COLO829 (cell line): ENCODE data around the gene HNRNPDL.
"Not testable (repeated sequence)": the region's sequence is repeated elsewhere in the genome, so short reads cannot be mapped to it uniquely, and the experiment has no call there.

Experiments used
- DNase-seq: peaks from one replicate; pipeline ENCODE4 v3.0.0; 2012; ENCODE audit warnings: low spot score

HNRNPDL gene

DNA sequence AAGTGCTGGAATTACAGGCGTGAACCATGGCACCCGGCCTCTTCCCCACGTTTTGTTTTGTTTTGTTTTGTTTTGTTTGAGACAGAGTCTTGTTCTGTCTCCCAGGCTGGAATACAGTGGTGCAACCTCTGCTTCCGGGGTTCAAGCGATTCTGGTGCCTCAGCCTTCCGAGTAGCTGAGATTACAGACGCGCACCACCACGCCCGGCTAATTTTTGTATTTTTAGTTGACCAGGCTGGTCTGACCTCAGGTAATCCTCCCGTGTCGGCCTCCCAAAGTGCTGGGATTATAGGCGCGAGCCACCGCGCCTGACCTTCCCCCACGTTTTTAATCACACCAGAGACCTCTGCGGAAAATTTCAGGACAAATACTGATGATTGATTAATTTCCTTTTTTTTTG, 2.3 kb upstream of the HNRNPDL start:
- DNase-seq: no peak

DNA sequence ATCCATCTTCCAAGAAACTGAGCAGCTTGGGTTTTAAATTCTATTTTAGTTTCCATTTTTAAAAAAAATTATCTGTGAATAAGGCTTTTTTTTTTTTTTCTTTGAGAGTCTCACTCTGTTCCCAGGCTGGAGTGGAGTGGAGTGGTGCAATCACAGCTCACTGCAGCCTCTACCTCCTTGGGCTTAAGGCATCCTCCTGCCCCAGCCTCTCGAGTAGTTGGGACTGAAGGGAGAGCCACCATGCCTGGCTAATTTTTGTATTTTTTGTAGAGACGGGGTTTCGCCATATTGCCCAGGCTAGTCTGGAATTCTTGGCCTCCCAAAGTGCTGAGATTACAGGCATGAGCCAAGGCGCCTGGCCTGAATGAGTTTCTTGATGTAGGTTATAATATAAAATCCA, 1.6 kb upstream of the HNRNPDL start:
- DNase-seq: no peak

DNA sequence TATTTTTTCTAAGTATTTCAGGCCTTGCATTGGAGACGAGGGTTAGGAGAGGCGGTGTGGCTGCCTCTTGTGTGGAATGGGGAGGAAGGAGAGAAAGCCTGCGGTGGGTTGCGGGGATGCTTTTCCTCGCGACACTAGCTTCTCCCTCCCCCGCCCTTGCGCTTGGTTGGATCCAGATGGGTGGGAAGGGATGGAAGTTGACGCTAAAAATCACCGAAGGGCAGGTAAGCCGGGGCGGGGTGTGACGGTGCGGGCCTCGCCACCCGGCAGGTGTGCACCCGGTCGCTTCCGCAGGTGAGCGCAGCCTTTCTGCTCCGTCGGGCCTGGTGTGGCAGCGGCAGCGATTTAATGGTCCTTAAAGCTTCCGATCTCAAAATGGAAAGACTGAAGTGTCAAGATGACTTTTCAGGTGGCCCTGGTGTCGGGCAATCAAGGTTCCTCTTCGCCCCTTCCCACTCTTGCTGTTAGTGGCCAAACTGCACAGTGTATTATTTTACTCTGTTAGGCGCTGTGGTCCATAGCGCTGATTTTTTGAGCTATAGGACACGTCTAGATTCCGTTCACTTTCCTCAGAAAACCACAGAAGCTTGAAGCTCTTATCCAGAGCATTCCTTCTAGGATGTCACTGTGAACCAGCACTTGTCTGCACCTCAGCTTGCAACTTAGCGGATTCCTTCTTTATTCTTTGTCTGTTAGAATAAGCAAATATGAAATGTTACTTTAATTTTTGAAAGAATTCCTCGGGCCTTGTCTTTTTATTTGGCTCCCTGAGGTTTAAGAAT, 893 bp upstream of the HNRNPDL start:
- DNase-seq: no peak

DNA sequence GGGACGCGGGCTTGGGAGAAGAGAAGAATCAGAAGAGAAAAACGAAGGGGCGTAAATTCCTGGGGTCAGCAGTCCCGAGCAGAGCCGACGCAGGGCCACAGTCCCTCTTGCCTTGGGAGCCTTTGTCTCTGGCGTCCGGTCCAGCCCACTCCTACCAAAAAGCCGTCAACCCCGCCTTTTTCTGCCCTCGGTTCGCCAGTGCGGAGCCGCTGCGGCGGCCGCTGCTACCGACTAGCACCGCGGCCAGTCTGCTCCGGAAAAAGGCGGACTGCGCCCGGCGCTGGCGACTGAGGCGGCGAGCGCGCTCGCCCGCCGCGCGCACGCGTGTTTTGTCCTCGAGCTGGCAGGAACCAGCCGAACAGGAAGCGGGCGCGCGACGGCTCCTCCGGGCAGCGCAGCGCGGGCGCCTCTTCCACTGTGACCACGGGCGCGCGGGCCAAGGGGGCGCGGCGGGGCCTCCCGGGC, 502 bp downstream of the HNRNPDL start:
- DNase-seq: peak; percentile 39

DNA sequence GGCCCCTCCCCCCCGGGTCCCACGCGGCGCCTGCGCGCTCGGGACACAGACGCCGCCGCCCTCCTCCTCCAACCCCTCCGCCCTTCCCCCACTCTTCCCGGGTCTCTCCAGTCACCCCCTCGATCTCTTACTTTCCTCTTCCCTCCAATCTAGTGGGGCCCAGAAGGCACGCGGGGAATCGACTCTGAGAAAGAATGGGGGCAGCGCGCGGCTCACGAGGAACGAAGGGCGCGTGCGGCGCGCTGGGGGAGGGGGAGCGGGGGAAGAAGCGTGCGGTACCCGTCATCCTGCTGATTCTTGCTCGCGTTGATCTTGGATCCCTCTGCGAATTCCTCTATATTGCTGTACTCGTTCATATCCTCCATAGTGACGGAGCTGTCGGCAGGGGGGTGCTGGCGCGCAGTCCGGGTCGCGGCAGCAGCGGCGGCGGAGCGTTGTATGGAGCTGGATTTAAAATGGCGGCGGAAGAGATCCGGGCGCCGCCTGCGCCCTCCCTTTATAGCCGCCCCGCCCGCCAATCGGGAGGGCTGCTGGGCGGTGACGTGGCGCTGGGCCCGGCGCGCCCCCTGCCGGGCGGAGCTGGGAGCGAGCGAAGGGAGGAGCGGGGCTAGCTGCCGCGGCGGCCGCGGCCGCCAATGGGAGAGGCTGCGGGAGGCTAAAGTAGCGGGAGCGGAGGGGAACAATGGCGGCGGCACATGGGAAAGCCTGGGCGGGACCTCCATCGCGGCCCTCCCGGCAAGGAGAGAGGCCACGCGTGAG, 1.1 kb downstream of the HNRNPDL start:
- peak; percentile 95 for DNase-seq

DNA sequence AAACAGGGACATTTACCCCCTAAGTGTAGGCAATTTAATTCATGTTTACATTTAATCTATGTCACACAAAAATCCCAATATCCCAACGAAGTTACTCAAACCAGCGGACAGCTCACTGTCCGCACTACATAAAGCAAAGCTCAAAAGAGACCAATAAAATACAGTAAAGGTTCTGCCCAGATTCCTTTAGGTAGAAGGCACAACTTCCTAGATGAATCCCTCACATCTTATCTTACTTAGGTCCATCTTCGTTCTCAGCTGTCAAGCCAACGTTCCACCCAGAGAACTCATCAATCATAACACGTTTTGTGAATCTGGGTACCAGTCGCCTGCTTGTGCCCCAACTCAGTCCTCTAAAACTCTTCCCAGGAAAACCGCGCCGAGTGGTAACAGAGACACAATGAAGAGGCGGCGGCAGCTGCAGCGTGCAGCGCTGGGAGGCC, 1.7 kb downstream of the HNRNPDL start:
- no peak for DNase-seq

DNA sequence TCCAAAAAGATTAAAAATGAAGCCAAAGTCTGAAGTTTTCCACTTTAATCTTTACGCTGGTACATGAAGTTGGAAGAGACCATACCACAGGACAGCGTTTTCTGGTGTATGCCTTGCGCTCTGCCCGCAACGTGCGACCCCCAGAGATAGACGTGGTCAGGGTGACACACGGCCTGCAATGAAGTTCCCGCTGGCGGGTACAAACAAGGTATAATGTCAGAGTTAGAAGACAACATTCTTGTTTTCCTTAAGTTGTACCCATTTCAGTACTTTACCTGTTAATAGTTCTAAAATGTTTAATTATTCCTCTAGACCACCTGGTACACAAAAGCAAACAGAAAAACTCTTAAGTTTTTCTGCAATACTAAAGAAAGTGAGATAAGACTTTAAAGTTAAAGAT, 4.8 kb downstream of the HNRNPDL start:
- DNase-seq: no peak

DNA sequence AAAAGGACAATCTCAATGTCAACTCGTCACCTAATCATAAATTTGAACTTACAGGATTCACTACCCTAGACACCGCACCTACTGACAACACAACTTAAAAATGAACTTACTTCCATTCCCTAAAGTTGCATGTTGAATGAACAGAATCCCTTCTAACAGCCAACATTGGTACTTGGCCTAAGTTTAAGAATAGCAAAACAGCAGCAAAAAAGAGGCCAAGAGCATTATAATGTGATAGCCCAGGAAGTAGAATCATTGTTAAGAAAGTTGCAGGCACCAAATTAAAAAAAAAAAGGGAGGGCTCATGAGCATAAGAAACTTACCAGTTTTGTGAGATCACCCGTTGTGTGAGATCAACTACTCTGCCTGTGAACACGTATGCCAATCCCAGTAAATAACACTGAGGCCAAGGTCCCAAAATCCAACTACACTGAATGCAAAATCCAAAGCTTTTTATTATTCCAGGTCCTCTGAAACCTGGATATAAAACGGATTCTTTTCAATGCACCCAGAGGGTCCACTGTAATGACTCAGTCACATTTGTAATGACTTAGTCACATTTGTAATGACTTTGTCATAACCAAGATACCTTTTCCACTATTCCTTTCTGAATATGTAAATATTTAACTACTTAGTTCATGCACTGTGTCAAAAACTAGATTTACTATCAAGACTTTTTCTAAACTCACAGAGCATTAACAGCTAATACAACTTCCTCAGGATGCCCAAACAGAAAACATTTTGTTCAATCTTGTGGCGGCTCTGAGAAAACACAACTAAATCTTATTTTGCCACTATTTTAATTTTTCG, 6.8 kb downstream of the HNRNPDL start:
- no peak for DNase-seq

DNA sequence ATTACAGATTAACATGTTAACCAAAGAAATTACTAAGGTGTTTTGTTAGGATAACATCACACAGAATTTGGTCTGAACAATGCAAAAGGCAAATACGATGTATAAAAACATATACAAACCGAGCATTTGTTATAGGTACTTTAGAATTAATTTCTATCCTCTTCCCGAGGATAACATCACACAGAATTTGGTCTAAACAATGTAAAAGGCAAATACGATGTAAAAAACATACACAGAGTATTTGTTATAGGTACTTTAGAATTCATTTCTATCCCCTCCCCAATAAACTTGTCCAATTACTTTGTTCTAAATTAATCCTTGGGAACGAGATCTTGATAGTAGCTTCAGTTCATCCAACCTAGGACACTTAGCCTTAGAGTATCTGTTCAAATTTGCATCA, 7.6 kb downstream of the HNRNPDL start:
- DNase-seq: no peak

DNA sequence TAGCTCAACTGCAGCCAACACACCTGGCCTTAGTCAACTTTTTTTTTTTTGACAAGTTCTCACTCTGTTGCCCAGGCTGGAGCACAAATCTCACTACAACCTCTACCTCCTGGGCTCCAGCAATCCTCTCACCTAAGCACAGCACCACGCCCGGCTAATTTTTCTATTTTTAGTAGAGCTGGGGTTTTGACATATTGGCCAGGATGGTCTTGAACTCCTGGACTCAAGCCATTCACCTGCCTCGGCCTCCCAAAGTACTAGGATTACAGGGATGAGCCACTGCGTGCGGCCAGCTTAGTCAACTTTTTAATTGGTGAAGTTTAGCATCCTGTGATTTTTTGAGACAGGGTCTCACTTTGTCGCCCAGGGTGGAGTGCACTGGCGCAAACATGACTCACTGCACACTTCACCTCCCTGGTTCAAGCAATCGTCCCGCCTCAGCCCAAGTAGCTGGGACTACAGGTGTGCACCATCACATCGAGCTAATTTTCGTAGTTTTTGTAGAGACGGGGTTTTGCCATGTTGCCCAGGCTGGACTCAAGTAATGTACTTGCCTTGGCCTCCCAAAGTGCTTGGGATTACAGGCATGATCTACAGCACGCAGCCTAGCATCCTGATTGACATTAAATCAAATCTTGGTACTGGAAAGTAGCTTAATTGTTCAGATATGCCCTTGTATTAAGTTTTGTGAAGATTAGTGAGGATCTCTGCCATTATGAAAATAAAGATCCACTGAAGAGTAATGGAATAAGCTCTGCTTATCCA, 8.3 kb downstream of the HNRNPDL start:
- DNase-seq: no peak

DNA sequence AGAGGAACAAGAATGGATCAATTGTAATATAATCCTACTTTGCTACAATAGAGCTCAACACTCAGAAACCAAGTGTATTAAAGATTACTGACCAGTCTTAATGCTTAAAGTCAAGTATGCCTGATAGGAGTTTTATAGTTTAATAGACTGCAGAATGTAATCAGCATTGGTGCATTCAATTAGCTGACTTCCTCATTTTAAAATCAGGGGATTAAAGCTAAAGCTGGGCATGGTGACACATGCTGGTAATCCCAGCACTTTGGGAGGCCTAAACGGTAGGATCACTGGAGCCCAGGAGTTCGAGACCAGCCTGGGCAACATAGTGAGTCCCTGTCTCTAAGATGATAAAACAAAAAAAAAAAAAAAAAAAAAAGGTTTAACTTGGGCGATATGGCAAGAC, 10.8 kb downstream of the HNRNPDL start:
- no peak for DNase-seq

DNA sequence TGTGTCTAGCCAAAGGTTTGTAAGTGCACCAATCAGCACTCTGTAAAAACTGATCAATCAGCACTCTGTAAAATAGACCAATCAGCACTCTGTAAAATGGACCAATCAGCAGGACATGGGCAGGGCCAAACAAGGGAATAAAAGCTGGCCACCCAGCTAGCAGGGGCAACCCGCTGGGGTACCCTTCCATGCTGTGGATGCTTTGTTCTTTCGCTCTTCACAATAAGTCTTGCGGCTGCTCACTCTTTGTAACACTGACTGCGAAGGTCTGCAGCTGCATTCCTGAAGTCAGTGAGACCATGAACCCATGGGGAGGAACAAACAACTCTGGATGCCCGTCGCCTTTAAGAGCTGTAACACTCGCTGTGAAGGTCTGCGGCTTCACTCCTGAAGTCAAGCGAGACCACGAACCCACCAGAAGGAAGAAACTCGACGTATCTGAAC, 14.3 kb downstream of the HNRNPDL start:
- DNase-seq: no peak

DNA sequence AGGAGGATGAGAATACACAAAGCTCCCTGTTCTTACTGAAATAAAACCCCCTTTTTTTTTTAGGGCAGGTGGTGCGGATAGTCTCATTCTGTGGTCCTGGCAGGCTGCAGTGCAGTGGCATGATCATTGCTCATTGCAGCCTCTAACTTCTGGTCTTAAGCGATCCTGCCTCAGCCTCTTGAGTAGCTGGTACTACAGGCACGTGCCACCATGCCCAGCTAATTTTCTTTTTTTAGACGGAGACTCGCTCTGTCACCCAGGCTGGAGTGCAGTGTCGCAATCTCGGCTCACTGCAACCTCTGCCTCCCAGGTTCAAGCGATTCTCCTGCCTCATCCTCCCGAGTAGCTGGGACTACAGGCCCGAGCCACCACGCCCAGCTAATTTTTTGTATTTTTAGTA, 15.2 kb downstream of the HNRNPDL start:
- DNase-seq: not testable (repeated sequence)

DNA sequence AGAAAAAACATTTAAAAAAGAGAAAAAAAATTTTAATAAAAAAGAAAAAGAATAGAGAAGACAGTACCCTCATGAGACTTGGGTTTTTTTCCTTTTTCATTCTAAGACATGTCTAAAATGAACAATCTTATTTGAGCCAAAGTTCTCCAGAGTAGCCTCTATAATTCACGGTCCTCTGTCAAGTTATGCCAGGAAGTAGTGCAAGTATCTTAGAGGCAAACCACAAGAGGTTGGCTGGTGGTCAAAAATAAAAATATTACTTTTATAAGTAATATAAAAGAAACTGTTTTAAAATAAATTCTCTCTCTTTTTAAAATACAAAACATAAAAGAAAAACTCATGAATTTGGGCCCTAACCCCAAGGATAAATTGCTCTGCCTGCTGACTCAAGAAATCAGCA, 26.5 kb downstream of the HNRNPDL start:
- no peak for DNase-seq

DNA sequence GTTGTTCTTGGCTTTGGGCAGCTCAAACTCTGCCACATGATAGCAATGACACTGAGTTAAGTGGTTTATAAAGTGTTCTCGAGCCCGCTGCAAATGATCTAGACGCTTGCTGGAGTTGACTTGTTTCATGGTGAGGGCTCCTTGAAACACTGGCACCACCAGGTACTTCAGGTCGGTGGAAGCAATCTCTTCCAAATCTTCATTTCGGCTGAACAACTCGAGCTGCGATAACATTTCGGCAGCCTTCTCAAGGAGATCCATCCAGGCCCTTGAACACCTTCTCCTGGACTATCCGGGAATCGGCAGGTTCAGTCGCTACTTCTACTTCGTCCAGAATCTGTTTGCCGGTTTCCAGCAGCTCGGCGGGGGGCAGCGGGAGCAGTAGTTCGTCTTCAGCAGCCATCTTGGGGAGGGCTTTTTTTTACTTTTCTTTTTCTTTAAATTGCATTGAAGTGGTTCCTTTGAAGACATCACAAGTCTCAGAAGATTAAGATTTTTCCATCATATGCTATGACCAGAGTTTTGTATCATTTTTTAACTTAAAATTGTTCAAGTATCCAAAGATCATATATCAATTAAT, 28.0 kb downstream of the HNRNPDL start:
- no peak for DNase-seq

DNA sequence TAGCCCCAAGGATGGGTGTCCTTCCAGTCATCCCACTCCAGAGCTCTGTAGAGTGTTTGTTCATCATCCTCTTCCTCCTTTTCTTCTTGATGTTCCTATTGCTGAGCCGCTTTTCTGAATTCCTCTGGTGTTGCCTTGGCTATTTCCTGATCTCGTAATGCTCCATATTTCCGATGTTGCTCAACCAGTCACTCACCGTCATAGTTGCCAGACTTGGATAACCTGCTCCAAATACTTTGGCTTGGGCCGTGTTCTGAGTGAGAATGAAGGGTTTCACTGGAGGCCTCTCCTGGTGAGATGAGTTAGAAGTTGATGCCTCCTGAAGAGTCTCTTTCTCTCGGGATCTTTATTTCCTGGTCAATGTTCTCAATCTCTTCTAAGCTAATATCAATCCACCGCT, 28.7 kb downstream of the HNRNPDL start:
- DNase-seq: no peak

DNA sequence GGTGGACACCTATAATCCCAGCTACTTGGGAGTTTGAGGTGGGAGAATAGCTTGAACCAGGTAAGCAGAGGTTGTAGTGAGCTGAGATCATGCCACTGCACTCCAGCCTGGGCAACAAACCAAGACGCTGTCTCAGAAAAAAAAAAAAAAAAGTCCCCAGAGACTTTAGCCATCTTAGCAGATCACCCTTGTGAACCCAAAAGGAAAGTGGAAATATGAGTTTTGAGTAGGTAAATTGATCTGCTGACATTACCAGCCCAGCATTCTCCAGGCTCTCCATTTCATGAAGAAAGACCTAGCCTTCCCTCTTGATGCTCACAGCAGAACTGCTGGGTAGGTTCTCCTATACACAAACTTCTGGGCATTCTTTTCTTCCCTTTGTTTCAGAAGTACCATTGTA, 32.0 kb downstream of the HNRNPDL start:
- DNase-seq: no peak

DNA sequence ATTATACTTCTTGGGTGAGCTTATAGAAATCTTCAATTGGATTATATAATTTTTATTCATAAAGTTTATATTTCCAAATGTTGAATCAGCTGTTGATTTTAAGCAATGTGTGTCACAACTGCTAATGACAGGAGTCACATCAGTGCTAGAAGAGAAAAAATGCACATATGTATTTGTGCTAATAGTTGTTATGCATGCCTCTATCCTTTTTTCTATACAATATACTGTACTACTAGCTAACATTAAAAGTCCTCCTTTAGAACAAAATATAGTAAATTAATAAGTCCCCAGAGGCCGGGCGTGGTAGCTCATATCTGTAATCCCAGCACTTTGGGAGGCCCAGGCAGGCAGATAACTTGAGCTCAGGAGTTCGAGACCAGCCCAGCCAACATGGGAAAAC, 32.7 kb downstream of the HNRNPDL start:
- no peak for DNase-seq

DNA sequence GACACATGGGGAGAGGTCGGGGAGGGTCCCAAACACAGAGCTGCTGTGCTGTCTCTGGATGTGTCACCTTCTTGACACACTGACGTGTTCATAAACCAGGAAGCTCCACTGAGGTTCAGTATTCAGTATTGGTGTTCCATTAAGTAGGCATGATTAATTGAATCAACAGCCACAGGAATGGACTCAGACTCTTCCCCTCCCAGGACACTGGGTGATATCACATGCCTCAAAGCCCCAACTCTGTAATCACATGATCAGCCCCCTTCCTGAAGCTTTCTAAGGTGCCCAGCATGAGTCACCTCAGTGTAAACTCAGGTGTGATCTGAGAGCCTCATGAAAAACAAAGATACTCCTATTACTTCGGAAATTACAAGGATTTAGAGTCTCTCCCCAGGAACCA, 35.4 kb downstream of the HNRNPDL start:
- DNase-seq: no peak

DNA sequence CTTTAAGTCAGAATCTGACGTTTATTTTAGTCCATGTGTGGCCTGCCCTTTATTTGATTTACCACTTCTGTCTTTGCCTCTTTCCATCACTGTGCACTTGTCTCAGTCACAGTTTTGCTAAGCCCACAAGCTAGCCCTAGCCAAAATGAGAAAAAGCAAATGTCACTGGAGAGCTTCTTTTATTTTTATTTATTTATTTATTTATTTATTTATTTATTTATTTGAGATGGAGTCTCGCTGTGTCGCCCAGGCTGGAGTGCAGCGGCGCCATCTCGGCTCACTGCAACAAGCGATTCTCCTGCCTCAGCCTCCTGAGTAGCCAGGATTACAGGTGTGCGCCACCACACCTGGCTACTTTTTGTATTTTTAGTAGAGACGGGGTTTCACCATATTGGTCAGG, 40.2 kb downstream of the HNRNPDL start:
- not testable (repeated sequence) for DNase-seq

DNA sequence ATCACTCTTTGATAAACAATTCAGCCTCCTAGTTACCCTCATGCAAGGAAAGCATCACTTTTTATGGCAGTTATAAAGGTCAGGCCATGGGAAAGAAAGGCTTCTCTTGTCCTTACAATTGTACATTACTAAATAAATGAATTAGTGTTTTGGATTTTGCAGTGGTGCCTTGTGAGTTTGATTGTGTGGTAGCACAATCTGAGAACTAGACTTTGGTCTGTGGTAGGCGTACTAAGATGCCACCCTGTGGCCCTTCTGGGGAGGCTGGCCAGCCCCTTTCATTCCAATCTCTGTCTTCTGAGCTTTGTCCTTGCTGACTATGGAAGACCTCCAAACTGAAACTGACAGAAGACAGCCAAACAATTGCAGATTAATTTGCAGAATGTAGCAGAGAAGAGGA, 41.9 kb downstream of the HNRNPDL start:
- DNase-seq: peak; percentile 74
